ENCODE data around the gene ZNF32. TPM values are rescaled to one million over a fixed set of nuclear protein-coding genes. Genes with fewer than 3 reads are reported as not detected.

ZNF32 gene
- total and polyA plus RNA-seq, 2 of the 8 experiments (the other 6 are each of a cell fraction or from before 2014, with no cell fraction given), result 17.2 to 22.5 TPM

- H2AK5ac ChIP-seq (ENCODE audit: low read depth, low read length), result no peak overlapping the region
- H3K56ac ChIP-seq (replicated peaks; ENCODE audit: insufficient read length, low read depth, low read length), result no peak overlapping the region
- no peak overlapping the region for H3K18ac ChIP-seq (ENCODE audit: extremely low read depth, low read length)
- no peak overlapping the region for H3K4ac ChIP-seq (replicated peaks; ENCODE audit: insufficient read length, low read depth, low read length)
- no peak overlapping the region for H3K4me2 ChIP-seq (ENCODE audit: insufficient read depth in 1 of 2, low read depth in 2 of 2, low read length in 2 of 2)
- no peak overlapping the region for H3K27ac ChIP-seq (ENCODE audit: low read depth, low read length)
- no peaks in the 10 kb centered on the region for H4K20me1 ChIP-seq (replicated peaks in 1 of 2; ENCODE audit: control insufficient read depth in 1 of 2, insufficient read depth in 2 of 2, low read length in 2 of 2)
- CTCF ChIA-PET (ENCODE audit: partially characterized antibody), result interaction anchor here (1.0 to 1.7 kb wide), 13 partner anchors 9 to 270 kb away, joined by 3 to 12 read pairs (median 4); no protein-coding TSS in a partner anchor
- H3K27me3 ChIP-seq (replicated peaks in 1 of 4; ENCODE audit: control insufficient read depth in 3 of 4, extremely low read depth in 1 of 4, insufficient read depth in 3 of 4, low read length in 3 of 4), result peaks cover 0 to 27% (median 22%) of the 10 kb centered on the region in 4 experiments; a peak in 6 of 7 replicates
- peaks cover 0 to 3% (median 1%) of the 10 kb centered on the region in 4 experiments; a peak in 4 of 7 replicates for H3K4me1 ChIP-seq (replicated peaks in 1 of 4; ENCODE audit: control insufficient read depth in 3 of 4, insufficient read depth in 4 of 4, low read length in 3 of 4)
- no peak overlapping the region for H2BK120ac ChIP-seq (replicated peaks; ENCODE audit: low read depth, low read length)
- H4K8ac ChIP-seq (ENCODE audit: extremely low read depth, insufficient read depth, low read length), result no peak overlapping the region
- H3K36me3 ChIP-seq (ENCODE audit: control insufficient read depth in 2 of 4, insufficient read depth in 4 of 4, low read length in 3 of 4), result no peaks in the 10 kb centered on the region
- no peak overlapping the region for H2BK12ac ChIP-seq (ENCODE audit: low read depth, low read length)
- no peaks in the 10 kb centered on the region for H3K9me3 ChIP-seq (ENCODE audit: insufficient read depth in 2 of 2, low read depth in 1 of 2, low read length in 1 of 2)
- no peak for DNase-seq (ENCODE audit: low read depth in 1 of 2, low spot score in 2 of 2)
- no peaks in the 10 kb centered on the region for H3K79me2 ChIP-seq (ENCODE audit: control insufficient read depth in 1 of 2, insufficient read depth in 2 of 2, low read length in 2 of 2)
- H4K91ac ChIP-seq (replicated peaks; ENCODE audit: insufficient read length, low read length), result no peak overlapping the region
- FAIRE-seq, result no peak
- H2AFZ ChIP-seq (ENCODE audit: low read length), result no peak overlapping the region
- POLR2A ChIA-PET (ENCODE audit: partially characterized antibody), result no interaction called here
- TF ChIP-seq RAD21 (IDR thresholded peaks at IDR 0.05 in 1 of 2, conservative IDR thresholded peaks at IDR 0.05 in 1 of 2; ENCODE audit: low read depth in 2 of 2, low read length in 2 of 2), result 0 out of 4 replicates have a peak, but pooled peaks of 1 of the 2 experiments have one; percentile 15
- no peak for TF ChIP-seq SAP30 (IDR thresholded peaks at IDR 0.05; ENCODE audit: insufficient read depth, insufficient replicate concordance, low read length)
- no peak for TF ChIP-seq NANOG (IDR thresholded peaks at IDR 0.05; ENCODE audit: insufficient read depth, low read depth, low read length, poor library complexity, severe bottlenecking)
- no peak for TF ChIP-seq PHF8 (conservative IDR thresholded peaks at IDR 0.05; ENCODE audit: low read depth, low read length)
- no peak for TF ChIP-seq ATF3 (IDR thresholded peaks at IDR 0.05; ENCODE audit: insufficient read depth, low read depth, low read length)
- TF ChIP-seq, protein P1, sequence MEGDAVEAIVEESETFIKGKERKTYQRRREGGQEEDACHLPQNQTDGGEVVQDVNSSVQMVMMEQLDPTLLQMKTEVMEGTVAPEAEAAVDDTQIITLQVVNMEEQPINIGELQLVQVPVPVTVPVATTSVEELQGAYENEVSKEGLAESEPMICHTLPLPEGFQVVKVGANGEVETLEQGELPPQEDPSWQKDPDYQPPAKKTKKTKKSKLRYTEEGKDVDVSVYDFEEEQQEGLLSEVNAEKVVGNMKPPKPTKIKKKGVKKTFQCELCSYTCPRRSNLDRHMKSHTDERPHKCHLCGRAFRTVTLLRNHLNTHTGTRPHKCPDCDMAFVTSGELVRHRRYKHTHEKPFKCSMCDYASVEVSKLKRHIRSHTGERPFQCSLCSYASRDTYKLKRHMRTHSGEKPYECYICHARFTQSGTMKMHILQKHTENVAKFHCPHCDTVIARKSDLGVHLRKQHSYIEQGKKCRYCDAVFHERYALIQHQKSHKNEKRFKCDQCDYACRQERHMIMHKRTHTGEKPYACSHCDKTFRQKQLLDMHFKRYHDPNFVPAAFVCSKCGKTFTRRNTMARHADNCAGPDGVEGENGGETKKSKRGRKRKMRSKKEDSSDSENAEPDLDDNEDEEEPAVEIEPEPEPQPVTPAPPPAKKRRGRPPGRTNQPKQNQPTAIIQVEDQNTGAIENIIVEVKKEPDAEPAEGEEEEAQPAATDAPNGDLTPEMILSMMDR (IDR thresholded peaks at IDR 0.05; ENCODE audit: control extremely low read depth in 1 of 3, insufficient read depth in 1 of 3, low read depth in 1 of 3, low read length in 3 of 3), result peak in 2 of 3 experiments; percentile 26 to 27; a peak in 2 of 4 replicates
- H4K5ac ChIP-seq (ENCODE audit: insufficient read length, low read depth, low read length), result no peak overlapping the region
- H3K23ac ChIP-seq (ENCODE audit: insufficient read length), result no peak overlapping the region
- no peak overlapping the region for H2BK20ac ChIP-seq (ENCODE audit: low read length)
- H2BK5ac ChIP-seq (ENCODE audit: low read depth, low read length), result no peak overlapping the region
- H3K79me1 ChIP-seq (ENCODE audit: low read depth, low read length), result no peaks in the 10 kb centered on the region
- WGBS, 2 experiments (ENCODE audit: extremely low coverage in 1 of 2, insufficient coverage in 1 of 2, insufficient read length in 1 of 2, insufficient replicate concordance in 2 of 2, low coverage in 1 of 2, low lambda C conversion rate in 2 of 2, missing lambda C conversion rate in 1 of 2), result 85% methylated on average over 6 of the region's 6 CpGs; no CpG with 5 or more reads in 1 of the 2 experiments
- peaks cover 7% of the 10 kb centered on the region; the same call in 1 of the 2 replicates for H3K23me2 ChIP-seq (ENCODE audit: low read depth, low read length)
- no peak overlapping the region for H3K4me3 ChIP-seq (ENCODE audit: extremely low read depth in 1 of 4, insufficient read depth in 2 of 4, low read depth in 3 of 4, low read length in 4 of 4)
- no peak overlapping the region for H3K14ac ChIP-seq (ENCODE audit: insufficient read length)
- no peak overlapping the region for H3K9ac ChIP-seq (replicated peaks in 1 of 4; ENCODE audit: extremely low read depth in 1 of 4, low read depth in 3 of 4, low read length in 3 of 4)
- H2BK15ac ChIP-seq (ENCODE audit: low read length), result no peak overlapping the region
Observed at GRCh38 chr10:43686414-43686813, 37.7 kb upstream of the ZNF32 start.
